ENCODE results near the gene FAM171A1.

FAM171A1 gene

GRCh38 chr10:15352836-15353235 lies 18.3 kb downstream of the FAM171A1 start:
- Histone ChIP-seq H3K18ac (ENCODE audit: low read length) (no peak overlapping the region), H4K8ac (ENCODE audit: low read depth, low read length) (no peak overlapping the region), H3K79me2 (ENCODE audit: control insufficient read depth, insufficient read depth, low read length, poor library complexity) (peaks cover 3% of the 10 kb centered on the region), H3K27me3 (ENCODE audit: insufficient read depth, low read length) (no peaks in the 10 kb centered on the region), H3K4ac (ENCODE audit: low read depth, low read length) (no peak overlapping the region), H3K36me3 (ENCODE audit: control insufficient read depth in 1 of 2, insufficient read depth in 2 of 2, low read length in 2 of 2) (no peaks in the 10 kb centered on the region), H3K9me3 (ENCODE audit: insufficient read depth, low read depth, low read length) (no peaks in the 10 kb centered on the region), H3K23ac (ENCODE audit: low read length) (no peak overlapping the region), H3K27ac (ENCODE audit: low read depth, low read length) (no peak overlapping the region), H4K12ac (ENCODE audit: low read depth, low read length) (no peak overlapping the region), H2AK5ac (ENCODE audit: low read length) (no peak overlapping the region), H2BK5ac (ENCODE audit: low read depth, low read length, poor library complexity) (no peak overlapping the region), H3K4me3 (ENCODE audit: low read depth, low read length) (no peak overlapping the region), H3K4me2 (ENCODE audit: low read length) (no peak overlapping the region), H3K9ac (ENCODE audit: low read length) (no peak overlapping the region), H2AFZ (ENCODE audit: insufficient read depth, low read length, poor library complexity) (no peak overlapping the region), H2BK120ac (ENCODE audit: insufficient read depth, low read length, poor library complexity) (no peak overlapping the region), H3K14ac (ENCODE audit: low read length) (no peak overlapping the region), H3K4me1 (ENCODE audit: control insufficient read depth in 1 of 2, insufficient read depth in 2 of 2, low read length in 2 of 2) (peaks cover 3 to 4% of the 10 kb centered on the region in 2 experiments), H4K91ac (ENCODE audit: low read depth, low read length) (no peak overlapping the region), H2BK12ac (ENCODE audit: low read length) (no peak overlapping the region), H3K79me1 (ENCODE audit: low read length) (no peaks in the 10 kb centered on the region)
- no peak for DNase-seq
- WGBS (ENCODE audit: extremely low coverage, insufficient coverage, insufficient read length) = no CpG with 5 or more reads among the region's 7 CpGs

GRCh38 chr10:15352201-15352600 lies 18.9 kb downstream of the FAM171A1 start:
- no peak overlapping the region for H3K14ac ChIP-seq (ENCODE audit: low read length)
- no peaks in the 10 kb centered on the region for H3K9me3 ChIP-seq (ENCODE audit: insufficient read depth, low read depth, low read length)
- H3K9ac ChIP-seq (ENCODE audit: low read length) = no peak overlapping the region
- H3K4me3 ChIP-seq (ENCODE audit: low read depth, low read length) = no peak overlapping the region
- no peak overlapping the region for H2AFZ ChIP-seq (ENCODE audit: insufficient read depth, low read length, poor library complexity)
- H2BK12ac ChIP-seq (ENCODE audit: low read length) = no peak overlapping the region
- peaks cover 3% of the 10 kb centered on the region for H3K79me2 ChIP-seq (ENCODE audit: control insufficient read depth, insufficient read depth, low read length, poor library complexity)
- no peak for DNase-seq
- no peak overlapping the region for H3K27ac ChIP-seq (ENCODE audit: low read depth, low read length)
- H2BK5ac ChIP-seq (ENCODE audit: low read depth, low read length, poor library complexity) = no peak overlapping the region
- peaks cover 3 to 4% of the 10 kb centered on the region in 2 experiments for H3K4me1 ChIP-seq (ENCODE audit: control insufficient read depth in 1 of 2, insufficient read depth in 2 of 2, low read length in 2 of 2)
- no peak overlapping the region for H3K4ac ChIP-seq (ENCODE audit: low read depth, low read length)
- no peak overlapping the region for H4K8ac ChIP-seq (ENCODE audit: low read depth, low read length)
- no peaks in the 10 kb centered on the region for H3K27me3 ChIP-seq (ENCODE audit: insufficient read depth, low read length)
- H2AK5ac ChIP-seq (ENCODE audit: low read length) = no peak overlapping the region
- no peak overlapping the region for H3K23ac ChIP-seq (ENCODE audit: low read length)
- no peaks in the 10 kb centered on the region for H3K36me3 ChIP-seq (ENCODE audit: control insufficient read depth in 1 of 2, insufficient read depth in 2 of 2, low read length in 2 of 2)
- no peak overlapping the region for H3K4me2 ChIP-seq (ENCODE audit: low read length)
- H4K12ac ChIP-seq (ENCODE audit: low read depth, low read length) = no peak overlapping the region
- H3K18ac ChIP-seq (ENCODE audit: low read length) = no peak overlapping the region
- H3K79me1 ChIP-seq (ENCODE audit: low read length) = no peaks in the 10 kb centered on the region
- no peak overlapping the region for H4K91ac ChIP-seq (ENCODE audit: low read depth, low read length)
- no CpG with 5 or more reads among the region's 3 CpGs for WGBS (ENCODE audit: extremely low coverage, insufficient coverage, insufficient read length)
- no peak overlapping the region for H2BK120ac ChIP-seq (ENCODE audit: insufficient read depth, low read length, poor library complexity)

- Histone ChIP-seq H3K36me3 (ENCODE audit: control insufficient read depth in 1 of 2, insufficient read depth in 2 of 2, low read length in 2 of 2) (no peaks in the 10 kb centered on the region), H3K9ac (ENCODE audit: low read length) (no peak overlapping the region), H3K9me3 (ENCODE audit: insufficient read depth, low read depth, low read length) (no peaks in the 10 kb centered on the region), H2BK12ac (ENCODE audit: low read length) (no peak overlapping the region), H3K4me3 (ENCODE audit: low read depth, low read length) (peak overlapping the region; percentile 52), H2BK120ac (ENCODE audit: insufficient read depth, low read length, poor library complexity) (no peak overlapping the region), H3K27me3 (ENCODE audit: insufficient read depth, low read length) (no peaks in the 10 kb centered on the region), H2AFZ (ENCODE audit: insufficient read depth, low read length, poor library complexity) (no peak overlapping the region), H3K4me2 (ENCODE audit: low read length) (no peak overlapping the region), H3K79me2 (ENCODE audit: control insufficient read depth, insufficient read depth, low read length, poor library complexity) (peaks cover 3% of the 10 kb centered on the region), H3K79me1 (ENCODE audit: low read length) (no peaks in the 10 kb centered on the region), H2AK5ac (ENCODE audit: low read length) (no peak overlapping the region), H3K18ac (ENCODE audit: low read length) (no peak overlapping the region), H3K14ac (ENCODE audit: low read length) (no peak overlapping the region), H4K91ac (ENCODE audit: low read depth, low read length) (no peak overlapping the region), H4K12ac (ENCODE audit: low read depth, low read length) (no peak overlapping the region), H3K27ac (ENCODE audit: low read depth, low read length) (no peak overlapping the region), H3K4ac (ENCODE audit: low read depth, low read length) (peak overlapping the region; percentile 42), H2BK5ac (ENCODE audit: low read depth, low read length, poor library complexity) (no peak overlapping the region), H3K23ac (ENCODE audit: low read length) (peak overlapping the region; percentile 93), H3K4me1 (ENCODE audit: control insufficient read depth in 1 of 2, insufficient read depth in 2 of 2, low read length in 2 of 2) (peaks cover 3 to 5% of the 10 kb centered on the region in 2 experiments), H4K8ac (ENCODE audit: low read depth, low read length) (no peak overlapping the region)
- DNase-seq = no peak
- 100% methylated on average over 1 of the region's 12 CpGs for WGBS (ENCODE audit: extremely low coverage, insufficient coverage, insufficient read length)
Measured at GRCh38 chr10:15351099-15351820, 19.8 kb downstream of the FAM171A1 start.

DNA sequence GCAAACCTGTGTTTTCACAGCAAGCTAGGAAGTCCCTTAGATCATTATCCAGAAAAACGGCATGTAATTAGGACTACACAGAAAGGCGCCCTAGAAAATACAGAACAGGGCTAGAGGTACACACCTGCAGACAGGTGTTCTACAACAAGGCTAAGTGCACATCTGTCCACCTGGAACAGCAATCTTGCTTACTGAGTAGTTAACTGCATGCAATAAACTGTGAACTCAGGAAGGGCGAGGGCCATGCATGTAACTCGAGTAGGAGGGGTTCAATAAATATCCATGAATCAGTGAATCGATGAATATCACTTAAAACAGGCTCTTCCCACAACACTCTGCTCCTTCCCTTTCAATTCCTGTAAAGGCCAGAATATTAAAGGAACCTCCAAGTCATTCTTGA lies 22.0 kb downstream of the FAM171A1 start:
- Histone ChIP-seq H3K14ac (ENCODE audit: low read length) (no peak overlapping the region), H3K27me3 (ENCODE audit: insufficient read depth, low read length) (no peaks in the 10 kb centered on the region), H3K18ac (ENCODE audit: low read length) (no peak overlapping the region), H3K36me3 (ENCODE audit: control insufficient read depth in 1 of 2, insufficient read depth in 2 of 2, low read length in 2 of 2) (no peaks in the 10 kb centered on the region), H3K23ac (ENCODE audit: low read length) (no peak overlapping the region), H3K9ac (ENCODE audit: low read length) (no peak overlapping the region), H2BK120ac (ENCODE audit: insufficient read depth, low read length, poor library complexity) (no peak overlapping the region), H2AFZ (ENCODE audit: insufficient read depth, low read length, poor library complexity) (no peak overlapping the region), H3K9me3 (ENCODE audit: insufficient read depth, low read depth, low read length) (no peaks in the 10 kb centered on the region), H3K4me3 (ENCODE audit: low read depth, low read length) (no peak overlapping the region), H3K79me2 (ENCODE audit: control insufficient read depth, insufficient read depth, low read length, poor library complexity) (peaks cover 3% of the 10 kb centered on the region), H3K27ac (ENCODE audit: low read depth, low read length) (no peak overlapping the region), H2BK12ac (ENCODE audit: low read length) (no peak overlapping the region), H3K4me1 (ENCODE audit: control insufficient read depth in 1 of 2, insufficient read depth in 2 of 2, low read length in 2 of 2) (peaks cover 14 to 22% of the 10 kb centered on the region in 2 experiments), H4K12ac (ENCODE audit: low read depth, low read length) (no peak overlapping the region), H3K79me1 (ENCODE audit: low read length) (no peaks in the 10 kb centered on the region), H2AK5ac (ENCODE audit: low read length) (no peak overlapping the region), H4K91ac (ENCODE audit: low read depth, low read length) (no peak overlapping the region), H3K4me2 (ENCODE audit: low read length) (no peak overlapping the region), H4K8ac (ENCODE audit: low read depth, low read length) (no peak overlapping the region), H3K4ac (ENCODE audit: low read depth, low read length) (no peak overlapping the region), H2BK5ac (ENCODE audit: low read depth, low read length, poor library complexity) (no peak overlapping the region)
- DNase-seq = no peak
- WGBS (ENCODE audit: extremely low coverage, insufficient coverage, insufficient read length) = no CpG with 5 or more reads among the region's 5 CpGs

Measured in trophoblast cell (in vitro differentiated cells and primary cell).